ENCODE results near the gene SYNGAP1. TPM values are rescaled to one million over a fixed set of nuclear protein-coding genes. Genes with fewer than 3 reads are reported as not detected.

SYNGAP1 gene
- total and polyA plus RNA-seq, 9 of the 15 experiments (the other 6 are each of a cell fraction or from before 2014, with no cell fraction given), result 0.01 to 22.8 (median 3.2) TPM

DNA sequence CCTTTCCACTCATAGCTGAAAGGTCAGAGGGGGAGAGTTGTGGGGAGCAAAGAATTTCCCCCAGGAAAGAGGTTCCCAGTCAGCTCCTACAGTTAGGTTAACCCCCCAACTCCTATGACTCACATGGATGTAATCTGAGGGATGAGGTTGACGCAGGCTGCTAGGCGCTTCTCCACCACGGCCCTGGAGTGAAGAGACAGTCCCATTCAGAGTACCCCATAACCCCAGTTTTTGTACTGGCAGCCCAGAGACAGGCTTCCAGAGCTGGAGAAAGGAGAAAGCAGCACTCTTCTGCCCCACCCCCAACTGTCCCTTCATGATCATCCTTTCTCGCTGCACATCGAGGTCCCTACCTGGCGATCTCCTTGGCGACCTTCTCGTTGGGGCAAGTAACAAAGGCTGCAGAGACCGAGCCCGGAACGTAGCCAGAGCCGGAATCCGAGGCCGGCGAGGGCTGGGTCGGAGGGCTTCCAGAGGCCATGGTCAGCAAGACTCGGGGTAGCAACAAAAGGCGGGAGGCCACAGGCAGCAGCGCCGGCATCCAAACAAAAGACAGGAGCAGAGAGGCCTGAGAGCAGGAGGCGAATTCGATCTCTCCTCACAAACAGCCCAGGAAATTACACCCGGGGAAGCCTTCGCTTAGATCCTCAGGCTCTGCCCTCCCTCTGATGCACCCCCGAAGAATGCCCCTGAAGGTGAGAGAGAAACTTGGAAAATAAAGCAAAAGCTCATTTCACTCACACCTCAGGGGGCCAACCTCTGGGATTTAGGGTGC is 2.5 kb upstream of the SYNGAP1 start (continued):
- TF ChIP-seq ZNF121 (CRISPR knock-in tag; conservative IDR thresholded peaks at IDR 0.05) (no peak), CREB1 (IDR thresholded peaks at IDR 0.05) (no peak), CREB1 (CRISPR knock-in tag; IDR thresholded peaks at IDR 0.05) (0 out of 2 replicates have a peak, but pooled peaks have one; percentile 49), XRCC4 (IDR thresholded peaks at IDR 0.05; ENCODE audit: extremely low read depth, insufficient read depth, insufficient read length) (no peak), POLR2G (IDR thresholded peaks at IDR 0.05; ENCODE audit: low read depth, low read length) (0 out of 2 replicates have a peak, but pooled peaks have one; percentile 9), FOSL1 (tag; conservative IDR thresholded peaks at IDR 0.05) (peak; percentile 88), HLTF (IDR thresholded peaks at IDR 0.05) (no peak; the same call in 1 of the 2 replicates), HDAC1 (IDR thresholded peaks at IDR 0.05) (peak in 1 of 2 experiments; percentile 23; a peak in 2 of 4 replicates), TSC22D4 (tag; IDR thresholded peaks at IDR 0.05) (no peak), KDM1A (IDR thresholded peaks at IDR 0.05) (peak in 1 of 2 experiments; percentile 0; a peak in 1 of 4 replicates), XRCC3 (IDR thresholded peaks at IDR 0.05) (no peak), TRIM25 (IDR thresholded peaks at IDR 0.05; ENCODE audit: borderline replicate concordance) (no peak), ARID1B (IDR thresholded peaks at IDR 0.05) (0 out of 2 replicates have a peak, but pooled peaks have one; percentile 56), ZNF511 (CRISPR knock-in tag; IDR thresholded peaks at IDR 0.05) (0 out of 2 replicates have a peak, but pooled peaks have one; percentile 6), CHD1 (IDR thresholded peaks at IDR 0.05; ENCODE audit: low read length) (peak; percentile 90)
- TF ChIP-seq, protein P1, sequence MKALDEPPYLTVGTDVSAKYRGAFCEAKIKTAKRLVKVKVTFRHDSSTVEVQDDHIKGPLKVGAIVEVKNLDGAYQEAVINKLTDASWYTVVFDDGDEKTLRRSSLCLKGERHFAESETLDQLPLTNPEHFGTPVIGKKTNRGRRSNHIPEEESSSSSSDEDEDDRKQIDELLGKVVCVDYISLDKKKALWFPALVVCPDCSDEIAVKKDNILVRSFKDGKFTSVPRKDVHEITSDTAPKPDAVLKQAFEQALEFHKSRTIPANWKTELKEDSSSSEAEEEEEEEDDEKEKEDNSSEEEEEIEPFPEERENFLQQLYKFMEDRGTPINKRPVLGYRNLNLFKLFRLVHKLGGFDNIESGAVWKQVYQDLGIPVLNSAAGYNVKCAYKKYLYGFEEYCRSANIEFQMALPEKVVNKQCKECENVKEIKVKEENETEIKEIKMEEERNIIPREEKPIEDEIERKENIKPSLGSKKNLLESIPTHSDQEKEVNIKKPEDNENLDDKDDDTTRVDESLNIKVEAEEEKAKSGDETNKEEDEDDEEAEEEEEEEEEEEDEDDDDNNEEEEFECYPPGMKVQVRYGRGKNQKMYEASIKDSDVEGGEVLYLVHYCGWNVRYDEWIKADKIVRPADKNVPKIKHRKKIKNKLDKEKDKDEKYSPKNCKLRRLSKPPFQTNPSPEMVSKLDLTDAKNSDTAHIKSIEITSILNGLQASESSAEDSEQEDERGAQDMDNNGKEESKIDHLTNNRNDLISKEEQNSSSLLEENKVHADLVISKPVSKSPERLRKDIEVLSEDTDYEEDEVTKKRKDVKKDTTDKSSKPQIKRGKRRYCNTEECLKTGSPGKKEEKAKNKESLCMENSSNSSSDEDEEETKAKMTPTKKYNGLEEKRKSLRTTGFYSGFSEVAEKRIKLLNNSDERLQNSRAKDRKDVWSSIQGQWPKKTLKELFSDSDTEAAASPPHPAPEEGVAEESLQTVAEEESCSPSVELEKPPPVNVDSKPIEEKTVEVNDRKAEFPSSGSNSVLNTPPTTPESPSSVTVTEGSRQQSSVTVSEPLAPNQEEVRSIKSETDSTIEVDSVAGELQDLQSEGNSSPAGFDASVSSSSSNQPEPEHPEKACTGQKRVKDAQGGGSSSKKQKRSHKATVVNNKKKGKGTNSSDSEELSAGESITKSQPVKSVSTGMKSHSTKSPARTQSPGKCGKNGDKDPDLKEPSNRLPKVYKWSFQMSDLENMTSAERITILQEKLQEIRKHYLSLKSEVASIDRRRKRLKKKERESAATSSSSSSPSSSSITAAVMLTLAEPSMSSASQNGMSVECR (CRISPR knock-in tag; IDR thresholded peaks at IDR 0.05), result peak; percentile 8
- TF ChIP-seq, protein P2, sequence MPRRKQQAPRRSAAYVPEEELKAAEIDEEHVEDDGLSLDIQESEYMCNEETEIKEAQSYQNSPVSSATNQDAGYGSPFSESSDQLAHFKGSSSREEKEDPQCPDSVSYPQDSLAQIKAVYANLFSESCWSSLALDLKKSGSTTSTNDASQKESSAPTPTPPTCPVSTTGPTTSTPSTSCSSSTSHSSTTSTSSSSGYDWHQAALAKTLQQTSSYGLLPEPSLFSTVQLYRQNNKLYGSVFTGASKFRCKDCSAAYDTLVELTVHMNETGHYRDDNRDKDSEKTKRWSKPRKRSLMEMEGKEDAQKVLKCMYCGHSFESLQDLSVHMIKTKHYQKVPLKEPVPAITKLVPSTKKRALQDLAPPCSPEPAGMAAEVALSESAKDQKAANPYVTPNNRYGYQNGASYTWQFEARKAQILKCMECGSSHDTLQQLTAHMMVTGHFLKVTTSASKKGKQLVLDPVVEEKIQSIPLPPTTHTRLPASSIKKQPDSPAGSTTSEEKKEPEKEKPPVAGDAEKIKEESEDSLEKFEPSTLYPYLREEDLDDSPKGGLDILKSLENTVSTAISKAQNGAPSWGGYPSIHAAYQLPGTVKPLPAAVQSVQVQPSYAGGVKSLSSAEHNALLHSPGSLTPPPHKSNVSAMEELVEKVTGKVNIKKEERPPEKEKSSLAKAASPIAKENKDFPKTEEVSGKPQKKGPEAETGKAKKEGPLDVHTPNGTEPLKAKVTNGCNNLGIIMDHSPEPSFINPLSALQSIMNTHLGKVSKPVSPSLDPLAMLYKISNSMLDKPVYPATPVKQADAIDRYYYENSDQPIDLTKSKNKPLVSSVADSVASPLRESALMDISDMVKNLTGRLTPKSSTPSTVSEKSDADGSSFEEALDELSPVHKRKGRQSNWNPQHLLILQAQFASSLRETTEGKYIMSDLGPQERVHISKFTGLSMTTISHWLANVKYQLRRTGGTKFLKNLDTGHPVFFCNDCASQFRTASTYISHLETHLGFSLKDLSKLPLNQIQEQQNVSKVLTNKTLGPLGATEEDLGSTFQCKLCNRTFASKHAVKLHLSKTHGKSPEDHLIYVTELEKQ (CRISPR knock-in tag; IDR thresholded peaks at IDR 0.05), result no peak
